A549 (cell line): ENCODE measurements around the gene KLF5. TPM values are rescaled to one million over a fixed set of nuclear protein-coding genes. Genes with fewer than 3 reads are reported as not detected.

Experiments
- ATAC-seq, 2 experiments: fragments of 200-7000 bp in 1 of 2; fragments of >200 bp in 1 of 2; cut with Nextera tagmentation in 1 of 2; cut with Tn5 transposase in 1 of 2; 3 replicates each; pipeline versions ENCODE4 v1.8.0 to v1.9.1; 2018 to 2020; ENCODE audit warnings: mild to moderate bottlenecking in 1 of 2, moderate library complexity in 1 of 2
- CTCF ChIA-PET: fragments of 300-600 bp; sonication (Branson Sonifier 250); formaldehyde crosslinking; extraction: SDS; loops from one replicate; lab custom pipeline; 2021; ENCODE audit warnings: antibody characterized with exemption, inconsistent platforms; lab: Yijun Ruan, JAX
- POLR2A ChIA-PET: fragments of 350-600 bp; formaldehyde crosslinking; extraction: SDS; loops from one replicate; lab custom pipeline; 2021; ENCODE audit warnings: antibody characterized with exemption, inconsistent platforms; lab: Yijun Ruan, JAX
- DNase-seq, 2 experiments: peaks; one replicate each; pipeline versions ENCODE4 v3.0.0 to v3.0.0-alpha.2; 2011 to 2016; ENCODE audit warnings: low read depth in 1 of 2, low spot score in 1 of 2
- FAIRE-seq: peaks from 2 replicates; lab custom pipeline; 2011; peaks lifted over from hg19 to GRCh38; lab: Jason Lieb, UNC
- H3K27ac ChIP-seq, 2 experiments: fragments of >200 bp; sonication (Bioruptor Twin); formaldehyde crosslinking; 3 replicates each; pipeline ENCODE4 v1.5.1; 2016 to 2017
- H3K4me1 ChIP-seq: fragments of >200 bp; sonication (Bioruptor Twin); formaldehyde crosslinking; 3 replicates; pipeline ENCODE4 v1.6.1; 2016
- H3K4me2 ChIP-seq: fragments of >200 bp; sonication (Bioruptor Twin); formaldehyde crosslinking; 3 replicates; pipeline ENCODE4 v1.6.1; 2016
- H3K4me3 ChIP-seq: fragments of >200 bp; sonication (Bioruptor Twin); formaldehyde crosslinking; 3 replicates; pipeline ENCODE4 v1.5.1; 2016
- H3K9me3 ChIP-seq: fragments of >200 bp; sonication (Bioruptor Twin); formaldehyde crosslinking; 3 replicates; pipeline ENCODE4 v1.6.1; 2016
- BCL3 ChIP-seq: fragments of >200 bp; sonication (Bioruptor Twin); formaldehyde crosslinking; IDR thresholded peaks from 3 replicates; pipeline ENCODE4 v1.6.1; 2016
- BHLHE40 ChIP-seq: IDR thresholded peaks from 2 replicates; pipeline ENCODE4 v1.6.1; 2012; ENCODE audit warnings: low read depth, low read length, inconsistent platforms
- CHD2 ChIP-seq: fragments of 150-350 bp; IDR thresholded peaks from 2 replicates; pipeline ENCODE4 v1.6.1; 2014; ENCODE audit warnings: low read length; ENCODE audit not compliant: partially characterized antibody
- EHF ChIP-seq: fragments of 250-450 bp; sonication (Bioruptor Pico); IDR thresholded peaks from 2 replicates; pipeline ENCODE4 v1.5.0; 2020; ENCODE audit warnings: mild to moderate bottlenecking
- EHMT2 ChIP-seq: fragments of 200-600 bp; sonication (generic); IDR thresholded peaks from 2 replicates; pipeline ENCODE4 v1.6.1; 2016; ENCODE audit warnings: antibody characterized with exemption, low read depth, mild to moderate bottlenecking, moderate library complexity
- ELK1 ChIP-seq: fragments of 150-350 bp; IDR thresholded peaks from 2 replicates; pipeline ENCODE4 v1.6.1; 2014; ENCODE audit warnings: low read depth, mild to moderate bottlenecking, low read length
- EP300 ChIP-seq, 2 experiments: fragments of >200 bp; sonication (Bioruptor Twin); formaldehyde crosslinking; IDR thresholded peaks; 2 replicates in 1 of 2; 3 replicates in 1 of 2; pipeline ENCODE4 v1.6.1; 2016 to 2017
- ESRRA ChIP-seq: fragments of 150-350 bp; IDR thresholded peaks from 2 replicates; pipeline ENCODE4 v1.6.1; 2014; ENCODE audit warnings: mild to moderate bottlenecking, low read length, borderline replicate concordance
- FOSL2 ChIP-seq, 2 experiments: fragments of 450-650 bp in 1 of 2; fragments of >200 bp in 1 of 2; sonication (Bioruptor Twin) in 1 of 2; formaldehyde crosslinking; IDR thresholded peaks; 2 replicates each; pipeline versions ENCODE4 v1.5.0 to v1.6.1; 2016 to 2020; ENCODE audit warnings: mild to moderate bottlenecking in 1 of 2, moderate library complexity in 1 of 2
- HOXA7 ChIP-seq: fragments of 250-450 bp; sonication (Bioruptor Pico); IDR thresholded peaks from 2 replicates; pipeline ENCODE4 v1.5.0; 2020; ENCODE audit warnings: mild to moderate bottlenecking, moderate library complexity
- JUNB ChIP-seq: fragments of >200 bp; sonication (Bioruptor Twin); formaldehyde crosslinking; IDR thresholded peaks from 2 replicates; pipeline ENCODE4 v1.6.1; 2016
- KDM1A ChIP-seq: fragments of 200-600 bp; sonication (generic); IDR thresholded peaks from 2 replicates; pipeline ENCODE4 v1.6.1; 2016; ENCODE audit warnings: low read depth, mild to moderate bottlenecking
- MAFK ChIP-seq: fragments of 450-650 bp; IDR thresholded peaks from 2 replicates; pipeline ENCODE4 v1.6.1; 2014; ENCODE audit not compliant: partially characterized antibody
- POLR2A ChIP-seq: IDR thresholded peaks from 2 replicates; pipeline ENCODE4 v1.6.1; 2012; ENCODE audit warnings: mild to moderate bottlenecking, low read length
- POLR2AphosphoS2 ChIP-seq: conservative IDR thresholded peaks from 2 replicates; pipeline ENCODE4 v1.6.1; 2012; ENCODE audit warnings: low read length, improper control_type of control experiment, inconsistent platforms
- RFX5 ChIP-seq: fragments of 450-650 bp; IDR thresholded peaks from 2 replicates; pipeline ENCODE4 v1.7.1; 2014; ENCODE audit warnings: antibody characterized with exemption, mild to moderate bottlenecking, moderate library complexity
- SMC3 ChIP-seq: fragments of >200 bp; sonication (Bioruptor Twin); formaldehyde crosslinking; IDR thresholded peaks from 3 replicates; pipeline ENCODE4 v1.6.1; 2018; ENCODE audit warnings: inconsistent platforms
- TFCP2L1 ChIP-seq: fragments of 250-450 bp; sonication (Bioruptor Pico); IDR thresholded peaks from 2 replicates; pipeline ENCODE4 v1.5.0; 2021; ENCODE audit warnings: mild to moderate bottlenecking
- TP53 ChIP-seq: fragments of 250-450 bp; sonication (Bioruptor Pico); IDR thresholded peaks from 2 replicates; pipeline ENCODE4 v1.5.0; 2021; ENCODE audit warnings: mild to moderate bottlenecking, moderate library complexity
- ZC3H11A ChIP-seq: fragments of 450-650 bp; IDR thresholded peaks from 2 replicates; pipeline ENCODE4 v1.6.1; 2014; ENCODE audit warnings: antibody characterized with exemption, mild to moderate bottlenecking
- ZNF302 ChIP-seq: fragments of 250-450 bp; sonication (Bioruptor Pico); IDR thresholded peaks from 2 replicates; pipeline ENCODE4 v1.9.0; 2021; ENCODE audit warnings: inconsistent platforms, mild to moderate bottlenecking, moderate library complexity
- WGBS: methylation state at CpG from one replicate; pipeline ENCODE4 v1.1.6; 2017; ENCODE audit errors: missing lambda C conversion rate; 5-methylcytosine and 5-hydroxymethylcytosine counted together
- polyA plus RNA-seq, 4 experiments: library from polyadenylated mRNA; depleted of rRNA in 3 of 4; stranded (reverse); fragments of >200 nt; fragmentation: RNase III in 1 of 4; extraction: RNeasy Plus Mini Kit Qiagen cat#74134 plus additional on column Dnase treatment in 1 of 4; gene quantifications; 2 replicates in 3 of 4; 3 replicates in 1 of 4; pipeline ENCODE4 v1.2.3, GENCODE V29; 2011 to 2017

Gene KLF5
- polyA plus RNA-seq, 2 of the 4 experiments (the other 2 are of a cell fraction): 48.7 to 83.5 TPM

GRCh38 chr13:73090823-73091187 lies 32.0 kb downstream of the KLF5 start:
- no peak overlapping the region for H3K4me3 ChIP-seq
- POLR2A ChIA-PET: interaction anchor here (1.5 kb wide), 1 partner anchor 32 kb away, joined by 4 read pairs; the partner anchor contains the start of gene KLF5
- 4% methylated on average over 1 of the region's 1 CpG for WGBS
- H3K9me3 ChIP-seq: peaks cover 18% of the 10 kb centered on the region
- peaks cover 13% of the 10 kb centered on the region for H3K4me1 ChIP-seq
- peak overlapping the region; percentile 68 for H3K4me2 ChIP-seq
- DNase-seq: no peak
- FAIRE-seq: no peak
- no peak for TF ChIP-seq POLR2A
- no peak for TF ChIP-seq HOXA7 (CRISPR knock-in tag)
- no peak for TF ChIP-seq SMC3
- TF ChIP-seq EHF (CRISPR knock-in tag): no peak
- no peak for TF ChIP-seq BHLHE40
- TF ChIP-seq ZNF302 (CRISPR knock-in tag): no peak
- TF ChIP-seq EP300 (IDR thresholded peaks at IDR 0.05): no peak
- no peak for TF ChIP-seq KDM1A
- no peak for TF ChIP-seq ELK1
- TF ChIP-seq JUNB: no peak
- no peak for TF ChIP-seq MAFK
- no peak for TF ChIP-seq TP53
- TF ChIP-seq CHD2: no peak
- TF ChIP-seq EHMT2: no peak
- no peak for TF ChIP-seq ZC3H11A
- CTCF ChIA-PET: no interaction called here
- ATAC-seq: peak in 1 of 2 experiments; percentile 34; a peak in 3 of 6 replicates
- H3K27ac ChIP-seq: peak overlapping the region; percentile 91

GRCh38 chr13:73092829-73093228 lies 34.0 kb downstream of the KLF5 start:
- FAIRE-seq: no peak
- ChIA-PET CTCF (no interaction called here), POLR2A (no interaction called here)
- peak overlapping the region in 1 of 2 experiments; percentile 34; a peak in 1 of 6 replicates for H3K27ac ChIP-seq
- DNase-seq: no peak
- H3K4me1 ChIP-seq: peaks cover 22% of the 10 kb centered on the region
- peaks cover 15% of the 10 kb centered on the region for H3K9me3 ChIP-seq
- H3K4me3 ChIP-seq: no peak overlapping the region
- H3K4me2 ChIP-seq: no peak overlapping the region
- TF ChIP-seq RFX5: no peak
- no peak for TF ChIP-seq POLR2AphosphoS2
- no peak for TF ChIP-seq ESRRA
- no peak for TF ChIP-seq MAFK
- TF ChIP-seq TFCP2L1 (CRISPR knock-in tag): no peak
- no peak for ATAC-seq

- TF ChIP-seq FOSL2 (IDR thresholded peaks at IDR 0.05) (no peak), FOSL2 (CRISPR knock-in tag; IDR thresholded peaks at IDR 0.05) (0 out of 2 replicates have a peak, but pooled peaks have one; percentile 11), BCL3 (no peak)
- TF ChIP-seq, all 56 proteins: peak for 1
- ATAC-seq: peak in 1 of 2 experiments; percentile 55; a peak in 2 of 6 replicates
- H3K9me3 ChIP-seq: no peaks in the 10 kb centered on the region
- no peak for FAIRE-seq
- CTCF ChIA-PET: interaction anchor here (0.6 to 1.0 kb wide), 2 partner anchors 16 to 474 kb away, joined by 3 read pairs; no protein-coding TSS in a partner anchor
- H3K27ac ChIP-seq: peak overlapping the region; percentile 41 to 74
- H3K4me2 ChIP-seq: peak overlapping the region; percentile 53
- 18% methylated on average over 2 of the region's 2 CpGs for whole genome bisulfite sequencing
- POLR2A ChIA-PET: no interaction called here
- peaks cover 11% of the 10 kb centered on the region for H3K4me1 ChIP-seq
- no peak overlapping the region for H3K4me3 ChIP-seq
- peak in 1 of 2 experiments; percentile 45 for DNase-seq
These were observed 37.4 kb downstream of the KLF5 start for GRCh38 chr13:73096173-73096572.
